Right forelimb (tissue), 1 donor: ENCODE results near the gene CD36.

Experiments used
- DNase-seq: peaks from one replicate; pipeline ENCODE4 v3.0.0-alpha.2; 2018

CD36 gene

GRCh38 chr7:80629023-80629422, 9.4 kb upstream of the CD36 start:
- DNase-seq, result no peak

- no peak for DNase-seq
These were observed 7.6 kb upstream of the CD36 start for GRCh38 chr7:80630608-80631405.

GRCh38 chr7:80631421-80631820, 7.0 kb upstream of the CD36 start:
- DNase-seq, result no peak

GRCh38 chr7:80632139-80632538, 6.3 kb upstream of the CD36 start:
- no peak for DNase-seq

- DNase-seq, result no peak
These were observed 5.6 kb upstream of the CD36 start for GRCh38 chr7:80632819-80633218.

GRCh38 chr7:80634505-80634904, 3.9 kb upstream of the CD36 start:
- no peak for DNase-seq

GRCh38 chr7:80635533-80635932, 2.9 kb upstream of the CD36 start:
- no peak for DNase-seq

- no peak for DNase-seq
These were observed 2.4 kb upstream of the CD36 start for GRCh38 chr7:80635998-80636397.

- DNase-seq, result no peak
These were observed 1.7 kb upstream of the CD36 start for GRCh38 chr7:80636709-80637108.

GRCh38 chr7:80637454-80637853, 988 bp upstream of the CD36 start:
- no peak for DNase-seq

- no peak for DNase-seq
These were observed 569 bp downstream of the CD36 start for GRCh38 chr7:80639011-80639410.

GRCh38 chr7:80640846-80641245, 2.4 kb downstream of the CD36 start:
- no peak for DNase-seq

GRCh38 chr7:80641548-80641947, 3.1 kb downstream of the CD36 start:
- no peak for DNase-seq

- DNase-seq, result no peak
These were observed 4.4 kb downstream of the CD36 start for GRCh38 chr7:80642871-80643270.

GRCh38 chr7:80643336-80643915, 5.0 kb downstream of the CD36 start:
- DNase-seq, result no peak

- no peak for DNase-seq
These were observed 5.6 kb downstream of the CD36 start for GRCh38 chr7:80644054-80644453.

GRCh38 chr7:80646083-80646865, 7.8 kb downstream of the CD36 start:
- no peak for DNase-seq

GRCh38 chr7:80647436-80647835, 9.0 kb downstream of the CD36 start:
- DNase-seq, result no peak

- no peak for DNase-seq
These were observed 9.7 kb downstream of the CD36 start for GRCh38 chr7:80648031-80648600.

- DNase-seq, result no peak
These were observed 10.6 kb downstream of the CD36 start for GRCh38 chr7:80649011-80649410.

GRCh38 chr7:80650030-80650429, 11.6 kb downstream of the CD36 start:
- no peak for DNase-seq

- DNase-seq, result no peak
These were observed 13.0 kb downstream of the CD36 start for GRCh38 chr7:80651471-80651870.

GRCh38 chr7:80653244-80653643, 14.8 kb downstream of the CD36 start:
- DNase-seq, result no peak

GRCh38 chr7:80654887-80655340, 16.5 kb downstream of the CD36 start:
- DNase-seq, result no peak
